NCI-H1048 (cell line): Measurements from ENCODE around the gene IP6K3.

ENCODE experiments used
- DNase-seq: peaks from one replicate; lab custom pipeline; 2025; lab: John Stamatoyannopoulos, UW

The IP6K3 gene

GRCh38 chr6:33723371-33724085, 23.2 kb downstream of the IP6K3 start:
- no peak for DNase-seq

GRCh38 chr6:33722103-33722623, 24.5 kb downstream of the IP6K3 start:
- no peak for DNase-seq

DNA sequence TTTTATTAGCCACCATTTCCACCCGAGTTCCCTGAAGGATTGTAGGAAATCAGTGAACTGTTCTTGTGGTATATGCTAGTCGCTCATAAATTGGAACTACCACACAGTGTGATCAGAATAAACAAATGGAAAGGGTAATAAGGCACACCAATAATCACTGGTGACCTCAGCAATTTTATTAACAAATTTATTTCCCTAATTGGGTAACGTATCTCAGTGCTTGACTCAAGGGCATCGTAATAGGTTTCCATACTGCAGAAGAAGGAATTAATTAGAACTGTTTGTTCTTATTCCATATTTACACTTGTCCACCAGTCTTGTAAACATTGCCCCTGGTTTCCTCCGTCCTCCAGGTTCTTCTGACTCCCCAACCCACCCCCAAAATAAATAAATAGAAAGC, 25.2 kb downstream of the IP6K3 start:
- peak; percentile 53 for DNase-seq

DNA sequence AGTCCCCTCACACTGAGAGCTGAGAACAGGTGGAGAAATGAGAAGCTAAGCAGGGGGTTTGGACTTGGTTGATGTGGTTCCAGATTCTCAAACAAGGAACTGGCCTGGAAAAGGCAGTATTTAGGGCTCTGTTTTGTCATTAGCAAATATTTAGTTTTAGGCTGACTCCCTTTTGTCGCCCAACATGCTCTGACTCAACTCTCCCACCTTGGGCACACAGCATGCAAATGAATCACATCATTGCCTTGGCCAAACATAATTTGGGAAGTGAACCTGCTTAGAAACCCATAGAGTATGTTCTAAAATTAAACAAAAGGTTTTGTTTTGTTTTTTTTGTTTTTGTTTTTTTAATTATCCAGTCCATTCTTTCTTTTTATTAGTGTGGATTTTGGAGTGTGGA, 25.7 kb downstream of the IP6K3 start:
- DNase-seq: no peak

GRCh38 chr6:33719326-33719987, 27.2 kb downstream of the IP6K3 start:
- no peak for DNase-seq

DNA sequence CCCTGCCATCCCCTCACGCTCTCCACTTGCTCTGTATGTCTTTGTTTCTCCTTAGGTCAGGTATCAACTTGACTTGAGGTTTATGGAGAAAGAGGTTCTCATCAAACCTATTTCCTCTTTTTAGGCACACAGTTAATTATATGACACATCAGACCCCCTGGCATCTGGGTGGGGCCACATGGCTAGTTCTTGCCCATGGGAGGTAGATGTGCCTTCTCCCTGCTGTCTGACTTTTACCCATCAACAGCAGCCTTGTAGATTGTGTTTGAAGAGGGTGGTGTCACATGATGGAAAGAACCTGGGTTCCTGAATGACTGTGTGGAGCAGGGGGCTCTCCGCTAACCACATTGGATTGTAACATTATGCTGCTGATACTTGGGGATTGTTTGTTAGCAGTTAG, 28.0 kb downstream of the IP6K3 start:
- DNase-seq: no peak

DNA sequence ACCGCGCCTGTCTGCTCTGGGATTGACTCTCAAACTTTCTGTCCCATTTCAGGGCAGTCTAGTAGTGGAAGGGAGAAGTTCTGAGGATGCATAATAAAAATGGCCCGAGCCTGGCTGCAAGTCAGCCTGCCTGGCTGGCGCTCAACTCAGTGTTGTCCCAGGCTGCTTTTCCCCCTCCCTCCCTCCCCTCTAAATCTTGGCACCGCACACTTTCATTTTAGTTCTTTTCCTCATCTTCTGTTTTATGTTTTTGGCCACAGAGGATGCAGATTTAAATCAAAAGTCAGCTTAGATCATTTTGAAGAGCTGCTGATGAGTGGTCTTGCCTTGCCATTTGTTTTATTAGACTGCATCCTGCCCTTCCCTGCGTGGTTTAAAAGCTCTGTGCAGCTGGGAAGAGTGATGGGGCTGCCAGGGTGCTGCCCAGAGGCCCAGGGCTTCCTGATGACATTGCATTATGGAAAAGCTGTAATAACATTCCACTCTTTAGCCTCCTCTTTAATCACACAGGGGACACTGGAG, 28.7 kb downstream of the IP6K3 start:
- DNase-seq: no peak

DNA sequence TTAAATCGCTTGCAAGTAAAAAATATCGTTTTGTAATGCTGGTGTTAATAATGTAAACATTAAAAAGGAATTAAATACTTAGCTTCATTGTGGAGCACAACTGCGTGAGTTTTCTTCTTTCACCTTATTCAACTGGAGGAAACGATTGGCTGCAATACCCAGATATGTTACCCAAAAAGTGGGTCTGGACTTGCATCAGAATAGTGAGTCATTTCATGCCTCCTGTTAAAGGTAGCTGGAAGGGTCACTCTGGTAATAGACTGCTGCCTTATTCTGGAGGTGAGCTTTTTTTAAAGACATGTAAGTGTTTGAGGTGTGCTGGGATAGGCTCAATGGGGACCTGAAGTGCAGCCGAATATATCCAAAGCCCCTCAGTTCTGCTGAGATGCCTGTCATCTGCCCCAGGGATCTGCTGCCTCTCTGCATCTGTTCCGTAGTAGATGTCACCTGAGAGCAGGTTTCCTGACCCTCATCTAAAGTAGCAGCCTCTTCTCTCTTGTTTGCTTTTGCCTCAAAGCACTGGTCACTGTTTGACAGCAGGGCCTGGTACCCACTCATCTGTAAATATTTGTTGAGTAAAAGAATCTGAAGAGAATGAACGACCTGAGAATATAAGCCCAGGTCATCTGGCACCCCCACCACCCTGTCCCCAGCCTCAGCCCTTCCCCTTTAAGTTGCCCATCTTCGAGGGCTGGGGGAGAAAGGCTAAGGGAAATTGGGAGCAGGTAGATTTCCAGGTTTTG, 29.6 kb downstream of the IP6K3 start:
- DNase-seq: no peak

- no peak for DNase-seq
These were observed 30.3 kb downstream of the IP6K3 start for GRCh38 chr6:33716379-33716778.

DNA sequence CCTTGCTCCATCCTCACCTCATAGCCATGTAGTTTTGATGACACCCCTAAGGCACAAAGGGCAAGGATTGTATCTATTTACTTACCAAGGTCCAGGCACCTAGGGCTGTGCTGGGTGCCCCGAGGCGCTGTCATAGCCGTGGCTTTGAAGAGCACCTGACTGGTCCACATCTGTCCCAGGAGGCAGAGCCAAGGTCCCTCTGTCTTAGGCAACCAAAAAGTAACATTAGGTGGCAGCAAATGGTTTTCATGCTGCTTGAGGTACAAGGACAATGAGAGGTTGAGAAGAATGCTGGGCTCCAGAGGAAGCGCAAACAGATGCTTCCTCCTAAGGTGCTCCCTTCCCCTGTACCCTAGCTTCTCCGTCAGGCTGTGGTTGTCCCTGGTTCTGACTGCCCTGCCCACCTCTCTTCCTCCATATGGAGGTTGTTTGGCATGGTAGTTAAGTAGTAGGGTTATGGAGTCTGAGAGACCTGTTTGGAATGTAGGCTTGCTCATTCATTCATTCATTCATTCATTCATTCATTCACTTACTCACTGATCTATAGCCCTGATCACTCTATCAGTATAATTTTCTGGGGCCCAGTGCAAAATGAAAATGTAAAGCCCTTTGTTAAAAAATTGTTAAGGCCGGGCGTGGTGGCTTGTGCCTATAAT, 32.2 kb downstream of the IP6K3 start:
- no peak for DNase-seq

DNA sequence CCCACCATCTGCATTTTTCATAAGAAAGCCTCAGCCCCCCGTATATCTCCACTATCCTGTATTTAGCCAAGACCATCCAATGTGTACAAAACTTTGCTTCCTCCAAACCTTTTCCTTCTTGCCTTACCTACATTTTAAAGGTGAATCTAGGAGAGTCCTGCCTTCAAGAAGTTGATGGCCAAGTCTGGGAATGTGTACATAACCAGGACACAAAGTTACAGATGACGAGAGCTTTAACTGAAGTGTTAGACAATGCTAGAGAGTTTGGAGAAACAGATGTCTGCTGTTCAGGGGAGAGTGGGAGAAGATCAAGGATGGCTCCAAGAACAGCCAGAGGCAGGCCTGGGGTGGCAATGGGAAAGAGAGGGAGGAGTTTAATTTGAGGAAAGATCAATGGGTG, 32.9 kb downstream of the IP6K3 start:
- no peak for DNase-seq

GRCh38 chr6:33712914-33713313, 33.8 kb downstream of the IP6K3 start:
- DNase-seq: no peak

- DNase-seq: peak; percentile 92
These were observed 35.3 kb downstream of the IP6K3 start, which contains the start of gene UQCC2 for GRCh38 chr6:33711140-33712129. UQCC2 (minus strand) TSS chr6:33711700; CDS start chr6:33711686, 14 bp downstream.

DNA sequence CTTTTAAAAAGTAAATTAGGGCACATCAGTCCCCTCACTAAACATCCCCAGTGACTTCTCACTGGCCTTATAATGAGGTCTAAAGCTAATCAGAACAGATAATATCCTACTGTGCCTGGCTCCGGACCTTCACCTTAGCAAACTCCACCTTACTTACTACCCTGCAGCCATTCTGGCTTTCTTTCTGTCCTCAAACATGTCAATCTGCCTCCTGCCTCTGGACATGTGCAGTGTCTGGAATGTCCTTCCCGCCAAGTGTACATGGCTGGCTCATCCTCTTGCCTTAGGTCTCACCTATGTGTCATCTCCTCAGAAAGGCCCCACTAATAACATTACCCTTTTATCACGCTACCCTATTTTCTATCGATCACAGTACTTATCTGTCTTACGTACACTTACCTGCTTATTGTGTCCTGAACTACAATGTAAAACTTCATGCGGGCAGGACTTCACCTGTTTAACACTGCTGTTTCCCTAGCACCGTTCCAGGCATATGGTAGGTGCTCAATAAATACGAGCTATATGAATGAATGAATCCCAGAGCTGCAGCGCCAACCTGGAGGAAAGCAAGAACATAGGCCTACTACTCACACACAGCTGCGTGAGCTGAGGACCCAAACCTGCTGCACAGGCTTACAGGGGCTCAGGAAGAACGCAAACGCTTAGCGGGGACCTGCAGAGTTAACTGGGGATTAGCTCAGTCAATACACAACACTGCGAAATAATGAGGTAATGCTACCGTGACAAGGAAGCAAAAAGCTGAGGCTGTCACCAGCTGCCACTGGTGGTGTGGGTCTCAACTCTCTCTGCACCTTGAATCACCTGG, 36.2 kb downstream of the IP6K3 start:
- DNase-seq: no peak

DNA sequence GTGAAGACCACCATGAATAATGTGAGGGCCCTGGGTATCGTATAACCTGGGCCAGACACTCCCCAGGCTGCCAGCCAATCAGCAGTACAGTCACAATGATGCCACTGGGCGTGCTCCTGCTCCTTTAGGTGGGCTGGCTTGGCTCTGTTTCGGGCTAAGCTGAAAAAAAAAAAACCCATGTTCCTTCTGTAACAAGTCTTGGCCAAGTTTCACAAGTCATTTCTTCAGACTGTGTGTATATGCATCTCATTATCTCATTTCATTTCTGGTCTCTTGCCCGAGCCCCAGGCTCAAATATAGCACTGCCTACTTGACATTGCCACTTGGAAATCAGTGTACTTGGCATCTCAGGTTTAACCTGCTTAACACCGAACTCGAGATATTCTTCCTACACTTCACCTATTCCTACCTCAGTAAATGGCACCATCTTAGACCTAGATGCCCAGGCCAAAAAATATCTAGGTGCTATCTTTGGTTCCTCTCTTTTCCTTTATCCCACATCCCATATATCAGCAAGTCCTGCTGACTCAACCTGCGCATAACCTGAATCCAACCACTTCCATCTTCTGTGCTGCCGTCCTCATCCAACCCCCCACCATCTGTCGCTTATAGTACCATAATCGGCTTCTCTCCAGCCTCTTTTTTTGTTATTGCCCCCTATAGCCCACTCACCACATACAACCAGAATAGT, 37.0 kb downstream of the IP6K3 start:
- no peak for DNase-seq

- no peak for DNase-seq
These were observed 38.0 kb downstream of the IP6K3 start for GRCh38 chr6:33708516-33709204.

DNA sequence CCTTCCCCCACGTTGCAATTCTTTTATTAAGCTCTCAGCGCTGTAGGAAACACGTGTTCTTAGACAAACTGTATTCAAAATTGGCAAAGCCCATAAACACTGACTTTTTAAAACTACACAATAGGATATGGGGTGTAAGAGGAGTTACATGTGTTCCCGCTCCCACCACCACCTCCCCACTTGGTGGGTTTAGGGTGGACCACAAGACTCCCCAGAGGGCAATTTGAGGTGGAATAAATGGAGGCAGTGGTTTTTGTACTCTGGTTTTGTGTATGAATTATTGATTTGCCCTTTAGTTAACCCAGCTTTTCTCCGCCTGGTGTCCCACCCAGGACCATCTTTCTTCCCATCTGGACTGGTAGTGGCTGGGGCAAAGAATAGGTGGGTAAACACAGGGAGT, 38.9 kb downstream of the IP6K3 start:
- no peak for DNase-seq

- DNase-seq: no peak
These were observed 40.6 kb downstream of the IP6K3 start for GRCh38 chr6:33705955-33706725.
